Esophagus squamous epithelium (tissue), 4 donors: Measurements from ENCODE around the gene SMCP.

Experiments used
- POLR2A ChIP-seq, 4 donors: fragments of 450-650 bp; IDR thresholded peaks; one replicate each; pipeline ENCODE4 v1.6.1; 2017; ENCODE audit warnings: antibody characterized with exemption in 4 of 4, mild to moderate bottlenecking in 4 of 4, moderate library complexity in 3 of 4
- TF ChIP-seq, protein P1 (sequence below), 6 experiments: fragments of 450-650 bp in 4 of 6; fragments of 200-600 bp in 2 of 6; sonication (generic) in 2 of 6; IDR thresholded peaks; one replicate each; pipeline ENCODE4 v1.5.1; 2016 to 2019; ENCODE audit warnings: antibody characterized with exemption in 6 of 6, mild to moderate bottlenecking in 4 of 6, moderate library complexity in 4 of 6

DNA sequence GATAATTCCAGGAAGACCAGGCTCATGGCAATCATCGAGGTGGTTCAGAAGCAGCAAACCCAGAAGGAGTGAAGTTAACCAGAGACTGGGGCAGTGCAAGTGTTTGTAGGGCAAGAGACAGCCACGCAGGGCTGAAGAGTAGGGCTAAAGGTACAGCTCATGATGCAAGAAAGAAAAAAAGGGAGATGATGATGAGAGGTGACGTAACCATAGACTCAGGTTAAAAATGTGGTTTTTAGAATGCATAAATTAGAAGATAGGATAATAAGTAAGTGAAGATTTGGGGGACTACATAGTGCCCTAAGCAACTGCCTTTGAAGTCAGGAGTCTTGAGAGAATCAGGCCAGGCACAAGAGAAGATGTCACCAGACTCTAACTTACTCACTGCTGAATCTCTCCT is 18.0 kb upstream of the SMCP start:
- no peak for TF ChIP-seq POLR2A (IDR thresholded peaks at IDR 0.05)
- TF ChIP-seq, protein P1, sequence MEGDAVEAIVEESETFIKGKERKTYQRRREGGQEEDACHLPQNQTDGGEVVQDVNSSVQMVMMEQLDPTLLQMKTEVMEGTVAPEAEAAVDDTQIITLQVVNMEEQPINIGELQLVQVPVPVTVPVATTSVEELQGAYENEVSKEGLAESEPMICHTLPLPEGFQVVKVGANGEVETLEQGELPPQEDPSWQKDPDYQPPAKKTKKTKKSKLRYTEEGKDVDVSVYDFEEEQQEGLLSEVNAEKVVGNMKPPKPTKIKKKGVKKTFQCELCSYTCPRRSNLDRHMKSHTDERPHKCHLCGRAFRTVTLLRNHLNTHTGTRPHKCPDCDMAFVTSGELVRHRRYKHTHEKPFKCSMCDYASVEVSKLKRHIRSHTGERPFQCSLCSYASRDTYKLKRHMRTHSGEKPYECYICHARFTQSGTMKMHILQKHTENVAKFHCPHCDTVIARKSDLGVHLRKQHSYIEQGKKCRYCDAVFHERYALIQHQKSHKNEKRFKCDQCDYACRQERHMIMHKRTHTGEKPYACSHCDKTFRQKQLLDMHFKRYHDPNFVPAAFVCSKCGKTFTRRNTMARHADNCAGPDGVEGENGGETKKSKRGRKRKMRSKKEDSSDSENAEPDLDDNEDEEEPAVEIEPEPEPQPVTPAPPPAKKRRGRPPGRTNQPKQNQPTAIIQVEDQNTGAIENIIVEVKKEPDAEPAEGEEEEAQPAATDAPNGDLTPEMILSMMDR (IDR thresholded peaks at IDR 0.05), result no peak
